H1 (cell line): ENCODE data around the gene SLC5A10.

Source experiments
- CTCF ChIP-seq, 3 experiments: IDR thresholded peaks; 1 replicate in 2 of 3; 2 replicates in 1 of 3; pipeline versions ENCODE4 v1.5.1 to v1.6.1; 2011; ENCODE audit warnings: low read length in 3 of 3, mild to moderate bottlenecking in 3 of 3, inconsistent platforms in 2 of 3, low read depth in 1 of 3, moderate library complexity in 1 of 3; ENCODE audit not compliant: insufficient read depth in 1 of 3; ENCODE audit errors: control extremely low read depth in 1 of 3
- EGR1 ChIP-seq: IDR thresholded peaks from 2 replicates; pipeline ENCODE4 v1.6.1; 2011; ENCODE audit warnings: low read depth, low read length, borderline replicate concordance
- EZH2 ChIP-seq: fragments of 200-600 bp; sonication (generic); IDR thresholded peaks from 2 replicates; pipeline ENCODE4 v1.7.1; 2012; ENCODE audit warnings: low read depth, mild to moderate bottlenecking, moderate library complexity, low read length, inconsistent platforms; ENCODE audit not compliant: severe bottlenecking
- GTF2F1 ChIP-seq: IDR thresholded peaks from 2 replicates; pipeline ENCODE4 v1.6.1; 2012; ENCODE audit warnings: low read depth, low read length, improper control_type of control experiment, borderline replicate concordance
- POLR2A ChIP-seq, 2 experiments: IDR thresholded peaks; 1 replicate in 1 of 2; 2 replicates in 1 of 2; pipeline ENCODE4 v1.6.1; 2011; ENCODE audit warnings: low read depth in 2 of 2, low read length in 2 of 2, mild to moderate bottlenecking in 2 of 2; ENCODE audit errors: control extremely low read depth in 1 of 2
- POLR2AphosphoS5 ChIP-seq: IDR thresholded peaks from 2 replicates; pipeline ENCODE4 v1.6.1; 2011; ENCODE audit warnings: low read depth, low read length
- SIN3A ChIP-seq, 2 experiments: IDR thresholded peaks in 1 of 2; conservative IDR thresholded peaks in 1 of 2; 2 replicates each; pipeline ENCODE4 v1.6.1; 2011 to 2012; ENCODE audit warnings: low read length in 2 of 2, improper control_type of control experiment in 1 of 2, low read depth in 1 of 2, mild to moderate bottlenecking in 1 of 2
- SIX5 ChIP-seq: IDR thresholded peaks from 2 replicates; pipeline ENCODE4 v1.6.1; 2011; ENCODE audit warnings: mild to moderate bottlenecking, low read depth, low read length
- SP4 ChIP-seq: IDR thresholded peaks from 2 replicates; pipeline ENCODE4 v1.6.1; 2012; ENCODE audit warnings: low read length, inconsistent platforms
- YY1 ChIP-seq: IDR thresholded peaks from 2 replicates; pipeline ENCODE4 v1.6.1; 2011; ENCODE audit warnings: low read depth, mild to moderate bottlenecking, low read length

- no peak for TF ChIP-seq CTCF (IDR thresholded peaks at IDR 0.05; ENCODE audit: control extremely low read depth in 1 of 3, insufficient read depth in 1 of 3, low read depth in 1 of 3, low read length in 3 of 3)
- TF ChIP-seq GTF2F1, result no peak
- TF ChIP-seq POLR2A (IDR thresholded peaks at IDR 0.05; ENCODE audit: control extremely low read depth in 1 of 2, low read depth in 2 of 2, low read length in 2 of 2), result no peak
- no peak for TF ChIP-seq EGR1
- no peak for TF ChIP-seq EZH2
- TF ChIP-seq YY1, result no peak
- TF ChIP-seq SIN3A (conservative IDR thresholded peaks at IDR 0.05 in 1 of 2, IDR thresholded peaks at IDR 0.05 in 1 of 2; ENCODE audit: low read depth in 1 of 2, low read length in 2 of 2), result no peak
- TF ChIP-seq SP4, result no peak
- TF ChIP-seq POLR2AphosphoS5, result no peak
- TF ChIP-seq SIX5, result no peak
These were observed 59.6 kb downstream of the SLC5A10 start for GRCh38 chr17:19011581-19011980.
